Activated CD4-positive, alpha-beta memory T cell treated with anti-CD3 and anti-CD28 coated beads, Interleukin-2, amount 10 ng/mL, durations not matched to agents 7 days and 5 days (primary cell): ENCODE results near the gene ARL2BP. TPM values are rescaled to one million over a fixed set of nuclear protein-coding genes. Genes with fewer than 3 reads are reported as not detected.
"Not testable (repeated sequence)": the region's sequence is repeated elsewhere in the genome, so short reads cannot be mapped to it uniquely, and the experiment has no call there.

ENCODE experiments used
- CTCF ChIA-PET: fragments of 350-600 bp; sonication (Branson Sonifier 250); formaldehyde crosslinking; loops from one replicate; lab custom pipeline; 2021; ENCODE audit warnings: antibody characterized with exemption, inconsistent platforms; lab: Charles Lee
- POLR2A ChIA-PET: fragments of 350-600 bp; sonication (Branson Sonifier 250); formaldehyde crosslinking; loops from one replicate; lab custom pipeline; 2021; ENCODE audit warnings: antibody characterized with exemption; lab: Charles Lee
- DNase-seq: peaks from one replicate; pipeline ENCODE4 v3.0.0-alpha.2; 2020
- H3K27ac Mint-ChIP-seq: one replicate; pipeline ENCODE4 v1.8.0; 2021; ENCODE audit warnings: mild to moderate bottlenecking, mixed read lengths
- H3K27me3 Mint-ChIP-seq: one replicate; pipeline ENCODE4 v1.8.0; 2021; ENCODE audit warnings: mixed read lengths
- H3K36me3 Mint-ChIP-seq: one replicate; pipeline ENCODE4 v1.8.0; 2021; ENCODE audit warnings: low read depth, mixed read lengths
- H3K4me1 Mint-ChIP-seq: one replicate; pipeline ENCODE4 v1.8.0; 2021; ENCODE audit warnings: mixed read lengths
- H3K4me3 Mint-ChIP-seq: one replicate; pipeline ENCODE4 v1.8.0; 2021; ENCODE audit warnings: mild to moderate bottlenecking, mixed read lengths
- H3K9me3 Mint-ChIP-seq: one replicate; pipeline ENCODE4 v1.8.0; 2021; ENCODE audit warnings: mixed read lengths
- total RNA-seq, 2 experiments: library from RNA; stranded (reverse); gene quantifications; one replicate each; pipeline ENCODE4 v1.2.3, GENCODE V29; 2021

The ARL2BP gene
- 10 to 100 TPM; 32.8 to 32.9 TPM for total RNA-seq

DNA sequence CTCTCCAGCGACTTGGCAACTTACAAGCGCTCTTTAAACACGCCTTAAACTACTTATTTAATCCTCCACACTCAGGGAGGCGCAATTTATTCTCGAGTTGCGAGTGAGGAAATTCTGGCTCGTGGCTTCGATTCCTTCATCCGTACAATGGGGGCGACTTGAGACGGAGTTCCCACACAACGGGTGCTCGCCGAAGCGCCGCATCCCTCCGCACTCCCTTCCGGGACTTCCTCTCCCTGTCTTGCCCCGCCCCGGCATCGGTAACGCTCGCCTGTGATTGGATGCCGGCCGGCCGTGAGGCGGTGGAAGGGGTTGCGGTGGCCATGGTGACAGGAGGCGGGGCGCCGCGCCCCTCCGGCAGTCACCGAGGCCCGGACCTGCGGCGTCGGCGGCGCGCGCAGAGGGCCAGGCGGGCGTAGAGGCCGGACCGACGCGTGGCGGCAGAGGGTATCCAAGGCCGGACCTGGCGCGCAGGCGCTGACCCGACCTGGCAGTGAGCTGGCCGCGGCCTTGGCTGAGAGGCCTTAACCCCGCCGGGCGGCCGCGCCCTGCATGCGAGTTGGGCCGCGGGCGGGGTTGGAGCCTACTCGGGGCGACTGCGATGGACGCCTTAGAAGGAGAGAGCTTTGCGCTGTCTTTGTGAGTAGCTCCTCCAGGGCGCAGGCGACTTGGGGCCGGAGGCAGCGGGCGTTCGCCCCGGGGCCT is at the start of gene ARL2BP:
Gene ARL2BP (plus strand): TSS at position 493 of the 705 bp plus-strand sequence. CDS start 109 bp downstream, at position 602.
- H3K36me3 Mint-ChIP-seq: peaks cover 27% of the 10 kb centered on the region
- peaks cover 19% of the 10 kb centered on the region for H3K4me1 Mint-ChIP-seq
- no peaks in the 10 kb centered on the region for H3K9me3 Mint-ChIP-seq
- H3K27me3 Mint-ChIP-seq: no peaks in the 10 kb centered on the region
- H3K4me3 Mint-ChIP-seq: peak within 1 kb of the TSS; percentile 78
- ChIA-PET CTCF (interaction anchor here (0.6 to 2.0 kb wide), 3 partner anchors 56 to 1260 kb away, joined by 4 to 5 read pairs (median 5); no protein-coding TSS in a partner anchor), POLR2A (interaction anchor here (1.0 to 2.8 kb wide), 11 partner anchors 9 to 152 kb away, joined by 3 to 9 read pairs (median 5); partner anchors contain the start of genes CPNE2 and PSME3IP1)
- H3K27ac Mint-ChIP-seq: peak within 1 kb of the TSS; percentile 86
- DNase-seq: peak; percentile 98

DNA sequence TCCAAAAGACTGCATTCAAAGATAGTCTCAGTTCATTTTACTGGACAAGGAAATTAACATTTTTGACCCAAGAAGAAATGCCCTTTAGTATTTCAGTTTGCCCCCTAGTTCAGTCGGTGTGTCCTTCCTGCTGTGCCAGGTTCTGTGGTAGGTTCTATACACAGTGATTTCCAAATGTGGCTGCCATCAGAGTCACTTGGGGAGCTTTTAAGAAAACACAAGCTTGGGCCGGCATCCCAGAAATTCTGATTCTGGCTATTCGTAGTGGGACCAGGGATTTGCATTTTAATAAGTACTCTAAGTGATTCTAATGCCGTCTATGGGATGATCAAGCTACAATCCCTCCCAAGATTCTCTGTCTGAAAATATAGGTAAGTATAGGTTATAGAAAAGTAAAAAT is 48.8 kb upstream of the ARL2BP start:
- ChIA-PET POLR2A (no interaction called here), CTCF (interaction anchor here (0.6 kb wide), 2 partner anchors 358 to 725 kb away, joined by 3 read pairs; no protein-coding TSS in a partner anchor)
- H3K4me1 Mint-ChIP-seq: peaks cover 10% of the 10 kb centered on the region
- H3K4me3 Mint-ChIP-seq: no peak overlapping the region
- no peaks in the 10 kb centered on the region for H3K9me3 Mint-ChIP-seq
- DNase-seq: no peak
- no peaks in the 10 kb centered on the region for H3K27me3 Mint-ChIP-seq
- H3K36me3 Mint-ChIP-seq: peaks cover 8% of the 10 kb centered on the region
- H3K27ac Mint-ChIP-seq: no peak overlapping the region

DNA sequence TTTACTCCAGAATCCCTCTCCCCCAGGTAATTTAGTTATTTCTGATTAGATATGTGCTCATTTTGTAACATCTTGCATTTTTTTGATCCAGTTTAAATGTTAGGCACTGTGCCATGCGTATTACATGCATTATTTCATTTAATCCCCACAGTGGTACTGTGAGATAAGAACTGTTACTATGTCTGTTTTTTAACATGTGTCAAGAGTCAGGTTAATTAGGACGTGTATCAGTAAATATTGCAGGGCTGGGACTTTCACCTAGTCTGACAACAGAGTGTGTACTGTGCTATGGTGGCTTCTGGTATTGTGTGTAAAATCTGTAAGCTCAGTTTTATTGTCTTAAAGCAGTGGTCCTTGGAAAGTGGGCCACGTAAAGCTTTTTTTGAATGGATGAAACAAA is 48.3 kb upstream of the ARL2BP start:
- ChIA-PET CTCF (interaction anchor here (0.6 kb wide), 1 partner anchor 358 kb away, joined by 3 read pairs; no protein-coding TSS in a partner anchor), POLR2A (no interaction called here)
- Mint-ChIP-seq H3K4me1 (peaks cover 10% of the 10 kb centered on the region), H3K36me3 (peaks cover 8% of the 10 kb centered on the region), H3K4me3 (no peak overlapping the region), H3K27me3 (no peaks in the 10 kb centered on the region), H3K9me3 (no peaks in the 10 kb centered on the region), H3K27ac (no peak overlapping the region)
- no peak for DNase-seq

DNA sequence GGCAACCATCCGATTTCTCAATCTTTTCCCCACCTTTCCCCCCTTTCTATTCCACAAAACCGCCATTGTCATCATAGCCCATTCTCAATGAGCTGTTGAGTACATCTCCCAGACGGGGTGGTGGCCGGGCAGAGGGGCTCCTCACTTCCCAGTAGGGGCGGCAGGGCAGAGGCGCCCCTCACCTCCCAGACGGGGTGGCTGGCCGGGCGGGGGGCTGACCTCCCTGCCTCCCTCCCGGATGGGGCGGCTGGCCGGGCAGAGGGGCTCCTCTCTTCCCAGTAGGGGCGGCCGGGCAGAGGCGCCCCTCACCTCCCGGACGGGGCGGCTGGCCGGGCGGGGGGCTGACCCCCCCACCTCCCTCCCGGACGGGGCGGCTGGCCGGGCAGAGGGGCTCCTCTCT is 44.7 kb upstream of the ARL2BP start:
- H3K4me3 Mint-ChIP-seq, CTCF ChIA-PET, H3K27me3 Mint-ChIP-seq, POLR2A ChIA-PET, DNase-seq, H3K27ac Mint-ChIP-seq, H3K4me1 Mint-ChIP-seq, H3K9me3 Mint-ChIP-seq: not testable (repeated sequence)
- peaks cover 19% of the 10 kb centered on the region for H3K36me3 Mint-ChIP-seq

DNA sequence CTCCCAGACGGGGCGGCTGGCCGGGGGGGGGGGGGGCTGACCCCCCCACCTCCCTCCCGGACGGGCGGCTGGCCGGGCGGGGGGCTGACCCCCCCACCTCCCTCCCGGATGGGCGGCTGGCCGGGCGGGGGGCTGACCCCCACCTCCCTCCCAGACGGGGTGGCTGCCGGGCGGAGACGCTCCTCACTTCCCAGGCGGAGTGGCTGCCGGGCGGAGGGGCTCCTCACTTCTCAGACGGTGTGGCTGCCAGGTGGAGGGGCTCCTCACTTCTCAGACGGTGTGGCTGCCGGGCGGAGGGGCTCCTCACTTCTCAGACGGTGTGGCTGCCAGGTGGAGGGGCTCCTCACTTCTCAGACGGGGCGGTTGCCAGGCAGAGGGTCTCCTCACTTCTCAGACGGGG is 44.1 kb upstream of the ARL2BP start:
- CTCF ChIA-PET, H3K9me3 Mint-ChIP-seq, H3K27ac Mint-ChIP-seq, DNase-seq, H3K4me1 Mint-ChIP-seq, POLR2A ChIA-PET, H3K4me3 Mint-ChIP-seq, H3K27me3 Mint-ChIP-seq: not testable (repeated sequence)
- peaks cover 25% of the 10 kb centered on the region for H3K36me3 Mint-ChIP-seq

DNA sequence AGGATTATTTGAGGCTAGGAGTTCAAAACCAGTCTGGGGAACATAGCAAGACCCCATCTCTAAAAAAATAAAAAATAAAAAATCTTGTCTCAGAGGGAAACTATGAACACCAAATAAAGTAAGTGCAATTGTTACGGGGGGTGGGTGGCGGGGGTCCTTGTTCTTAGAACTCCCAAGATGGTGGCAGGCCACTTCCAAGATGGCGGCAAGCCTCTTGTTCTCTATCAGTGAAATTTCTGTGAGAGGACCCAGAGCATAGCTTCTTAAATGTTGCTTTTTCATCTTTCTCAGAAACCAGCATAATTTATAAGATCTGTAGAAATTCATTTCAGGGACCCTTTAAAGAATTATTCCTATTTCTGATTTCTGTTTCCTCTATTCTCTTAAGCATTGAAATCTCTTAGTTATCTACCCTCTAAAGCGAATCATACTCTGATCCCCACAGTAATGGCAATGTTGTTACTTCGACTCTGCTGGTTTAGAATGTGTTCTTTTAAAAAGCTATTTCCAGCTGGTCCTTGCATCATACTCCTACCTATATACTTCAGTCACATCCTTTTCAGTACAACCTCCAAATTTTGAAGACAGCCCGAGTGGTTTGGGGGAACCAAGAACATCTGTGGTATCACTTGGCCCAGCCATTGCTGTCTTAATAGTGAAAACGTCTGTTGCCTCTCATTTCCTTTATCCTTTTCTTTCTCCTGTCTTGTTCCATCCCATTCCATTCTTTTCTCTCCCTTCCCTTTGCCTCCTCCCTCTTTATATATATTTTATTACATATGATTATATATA is 42.8 kb upstream of the ARL2BP start:
- ChIA-PET CTCF (no interaction called here), POLR2A (no interaction called here)
- Mint-ChIP-seq H3K9me3 (no peaks in the 10 kb centered on the region), H3K4me3 (no peak overlapping the region), H3K4me1 (no peaks in the 10 kb centered on the region), H3K36me3 (peaks cover 20% of the 10 kb centered on the region), H3K27ac (no peak overlapping the region), H3K27me3 (no peaks in the 10 kb centered on the region)
- DNase-seq: no peak

- H3K27ac Mint-ChIP-seq: no peak overlapping the region
- CTCF ChIA-PET: interaction anchor here (1.3 kb wide), 1 partner anchor 10 kb away, joined by 3 read pairs; no protein-coding TSS in a partner anchor
These were observed 41.6 kb upstream of the ARL2BP start for GRCh38 chr16:57203451-57203850.

DNA sequence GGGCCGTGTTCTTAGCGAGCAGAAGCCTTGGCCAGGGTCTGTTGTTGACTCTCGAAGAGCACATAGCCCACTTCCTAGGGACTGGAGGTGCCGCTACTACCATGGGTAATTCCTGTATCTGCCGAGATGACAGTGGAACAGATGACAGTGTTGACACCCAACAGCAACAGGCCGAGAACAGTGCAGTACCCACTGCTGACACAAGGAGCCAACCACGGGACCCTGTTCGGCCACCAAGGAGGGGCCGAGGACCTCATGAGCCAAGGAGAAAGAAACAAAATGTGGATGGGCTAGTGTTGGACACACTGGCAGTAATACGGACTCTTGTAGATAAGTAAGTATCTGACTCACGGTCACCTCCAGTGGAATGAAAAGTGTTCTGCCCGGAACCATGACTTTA is 40.4 kb upstream of the ARL2BP start:
- H3K27me3 Mint-ChIP-seq: no peaks in the 10 kb centered on the region
- no peaks in the 10 kb centered on the region for H3K4me1 Mint-ChIP-seq
- H3K27ac Mint-ChIP-seq: no peak overlapping the region
- ChIA-PET POLR2A (no interaction called here), CTCF (interaction anchor here (1.3 kb wide), 1 partner anchor 9 kb away, joined by 3 read pairs; no protein-coding TSS in a partner anchor)
- H3K9me3 Mint-ChIP-seq: no peaks in the 10 kb centered on the region
- H3K36me3 Mint-ChIP-seq: peaks cover 33% of the 10 kb centered on the region
- no peak for DNase-seq
- H3K4me3 Mint-ChIP-seq: no peak overlapping the region

More at GRCh38 chr16:57203451-57203850, 41.6 kb upstream of the ARL2BP start:
- no peak for DNase-seq
- Mint-ChIP-seq H3K36me3 (peaks cover 28% of the 10 kb centered on the region), H3K4me1 (no peaks in the 10 kb centered on the region), H3K27me3 (no peaks in the 10 kb centered on the region), H3K9me3 (no peaks in the 10 kb centered on the region), H3K4me3 (no peak overlapping the region)
- POLR2A ChIA-PET: interaction anchor here (0.9 kb wide), 1 partner anchor 16 kb away, joined by 3 read pairs; no protein-coding TSS in a partner anchor

DNA sequence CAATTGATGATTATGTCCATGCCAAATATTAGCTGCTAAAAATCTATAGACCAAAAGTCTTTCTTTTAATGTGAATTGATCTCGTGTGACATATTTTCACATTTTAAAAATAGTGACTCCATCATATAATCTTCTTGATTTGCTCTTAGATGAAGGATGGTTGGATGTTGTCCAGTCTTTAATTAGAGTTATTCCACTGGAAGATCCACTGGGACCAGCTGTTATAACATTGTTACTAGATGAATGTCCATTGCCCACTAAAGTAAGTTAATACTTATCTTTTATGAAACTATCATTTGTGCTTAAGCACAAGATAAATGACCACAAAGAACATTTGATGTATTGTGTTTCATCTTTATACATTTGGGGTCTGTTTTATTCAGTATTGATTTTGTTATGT is 36.1 kb upstream of the ARL2BP start:
- Mint-ChIP-seq H3K36me3 (peaks cover 61% of the 10 kb centered on the region), H3K4me1 (no peaks in the 10 kb centered on the region), H3K9me3 (no peaks in the 10 kb centered on the region), H3K27ac (no peak overlapping the region), H3K27me3 (no peaks in the 10 kb centered on the region), H3K4me3 (no peak overlapping the region)
- no peak for DNase-seq
- POLR2A ChIA-PET: no interaction called here
- CTCF ChIA-PET: no interaction called here

DNA sequence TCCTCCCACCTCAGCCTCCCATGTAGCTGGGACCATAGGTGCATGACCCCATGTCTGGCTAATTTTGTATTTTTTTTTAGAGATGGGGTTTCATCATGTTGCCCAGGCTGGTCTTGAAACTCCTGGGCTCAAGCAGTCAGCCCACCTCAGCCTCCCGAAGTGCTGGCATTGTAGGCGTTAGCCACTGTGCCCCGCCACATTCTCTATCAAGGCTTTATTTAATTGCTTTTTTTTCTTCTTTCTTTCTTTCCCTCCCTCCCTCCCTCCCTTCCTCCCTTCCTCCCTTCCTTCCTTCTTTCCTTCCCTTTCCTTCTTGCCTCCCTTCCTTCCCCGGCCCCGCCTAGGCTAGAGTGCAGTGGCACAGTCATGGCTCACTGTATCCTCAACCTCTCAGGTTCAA is 35.3 kb upstream of the ARL2BP start:
- Mint-ChIP-seq H3K27me3 (no peaks in the 10 kb centered on the region), H3K4me1 (no peaks in the 10 kb centered on the region), H3K4me3 (no peak overlapping the region), H3K9me3 (peaks cover 4% of the 10 kb centered on the region), H3K36me3 (peaks cover 66% of the 10 kb centered on the region), H3K27ac (no peak overlapping the region)
- no peak for DNase-seq
- ChIA-PET POLR2A (no interaction called here), CTCF (no interaction called here)

- DNase-seq: no peak
- peaks cover 29% of the 10 kb centered on the region for H3K9me3 Mint-ChIP-seq
- H3K27ac Mint-ChIP-seq: no peak overlapping the region
- H3K27me3 Mint-ChIP-seq: no peaks in the 10 kb centered on the region
- ChIA-PET POLR2A (no interaction called here), CTCF (interaction anchor here (1.2 kb wide), 1 partner anchor 10 kb away, joined by 3 read pairs; no protein-coding TSS in a partner anchor)
- H3K4me3 Mint-ChIP-seq: no peak overlapping the region
- H3K4me1 Mint-ChIP-seq: no peaks in the 10 kb centered on the region
- H3K36me3 Mint-ChIP-seq: peaks cover 80% of the 10 kb centered on the region
These were observed 31.6 kb upstream of the ARL2BP start for GRCh38 chr16:57213462-57213861.

DNA sequence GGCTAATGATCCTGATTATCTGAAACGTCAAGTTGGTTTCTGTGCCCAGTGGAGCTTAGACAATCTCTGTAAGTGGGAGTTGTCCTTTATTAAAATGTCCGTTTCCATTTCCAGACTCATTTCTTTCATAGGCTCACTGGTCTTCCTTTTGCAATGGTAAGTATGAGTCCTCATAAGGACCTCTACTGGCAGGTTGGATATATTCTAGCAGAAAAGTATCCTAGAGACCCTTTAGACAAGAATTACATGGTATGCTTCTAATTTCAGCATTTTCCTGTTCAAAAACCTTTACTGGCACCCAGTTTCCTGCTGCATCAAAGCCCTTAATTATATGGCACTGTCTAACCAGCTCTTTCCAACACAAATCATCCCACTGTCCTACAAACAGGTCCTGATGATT is 28.1 kb upstream of the ARL2BP start:
- Mint-ChIP-seq H3K36me3 (peaks cover 91% of the 10 kb centered on the region), H3K4me3 (no peak overlapping the region), H3K27me3 (no peaks in the 10 kb centered on the region), H3K9me3 (peaks cover 37% of the 10 kb centered on the region), H3K27ac (no peak overlapping the region), H3K4me1 (no peaks in the 10 kb centered on the region)
- ChIA-PET POLR2A (no interaction called here), CTCF (no interaction called here)
- DNase-seq: no peak

- H3K9me3 Mint-ChIP-seq: peaks cover 10% of the 10 kb centered on the region
- CTCF ChIA-PET: no interaction called here
- no peaks in the 10 kb centered on the region for H3K27me3 Mint-ChIP-seq
- H3K4me3 Mint-ChIP-seq: no peak overlapping the region
- H3K4me1 Mint-ChIP-seq: no peaks in the 10 kb centered on the region
- H3K27ac Mint-ChIP-seq: no peak overlapping the region
- peaks cover 73% of the 10 kb centered on the region for H3K36me3 Mint-ChIP-seq
- DNase-seq: no peak
- POLR2A ChIA-PET: no interaction called here
These were observed 22.0 kb upstream of the ARL2BP start for GRCh38 chr16:57223057-57223456.
